GM21723 (cell line): ENCODE data around the gene PRSS56.

Experiments used
- ATAC-seq: cut with Tn5 transposase; IDR thresholded peaks from one replicate; pipeline ENCODE4 v1.9.1; 2021; ENCODE audit warnings: mild to moderate bottlenecking, moderate library complexity; ENCODE audit not compliant: unreplicated experiment

PRSS56 gene

DNA sequence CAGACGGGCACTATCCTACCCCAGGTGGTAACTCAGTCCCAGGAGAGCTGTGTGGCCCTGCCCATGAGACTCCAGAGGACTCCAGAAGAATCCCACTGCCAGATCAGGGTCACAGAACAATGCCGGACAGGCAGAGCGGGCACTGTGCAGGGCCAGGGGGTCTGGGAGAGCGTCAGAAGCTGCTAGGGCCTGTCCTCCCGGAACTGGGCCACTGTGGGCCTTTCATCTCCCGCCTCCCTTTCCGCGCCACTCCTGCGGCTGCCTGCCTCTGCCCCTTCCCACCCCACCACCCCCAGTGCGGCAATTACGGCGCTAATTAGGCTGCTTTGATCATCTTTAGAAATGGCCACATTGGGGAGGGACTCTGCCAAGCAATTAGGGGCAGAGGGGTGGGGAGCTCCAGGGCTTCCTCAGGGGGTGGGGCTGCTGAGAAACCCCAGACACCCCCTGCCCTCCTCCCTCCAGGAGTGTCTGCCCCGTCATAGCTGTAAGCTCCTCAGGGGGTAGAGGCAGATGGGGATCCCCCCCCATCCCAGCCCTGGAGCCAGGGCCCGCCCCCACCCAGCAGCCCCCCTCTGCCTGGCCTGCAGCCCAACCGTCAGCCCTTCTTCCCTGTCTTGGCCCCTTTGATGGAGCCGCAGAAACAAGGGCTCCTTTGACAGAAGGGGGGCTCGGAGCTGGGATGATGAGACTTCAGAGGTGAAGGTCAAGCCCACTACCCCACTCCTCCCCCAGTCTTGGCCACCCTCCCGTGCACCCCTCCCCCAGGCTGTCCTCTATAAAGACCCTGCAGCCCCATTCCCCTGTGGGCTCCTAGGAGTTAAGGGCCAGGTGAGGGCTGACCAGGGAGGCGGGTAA is at the start of gene PRSS56:
PRSS56 (plus strand) TSS at position 808 of the 858 bp plus-strand sequence. CDS start 211 bp downstream, outside the sequence.
- ATAC-seq: no peak

DNA sequence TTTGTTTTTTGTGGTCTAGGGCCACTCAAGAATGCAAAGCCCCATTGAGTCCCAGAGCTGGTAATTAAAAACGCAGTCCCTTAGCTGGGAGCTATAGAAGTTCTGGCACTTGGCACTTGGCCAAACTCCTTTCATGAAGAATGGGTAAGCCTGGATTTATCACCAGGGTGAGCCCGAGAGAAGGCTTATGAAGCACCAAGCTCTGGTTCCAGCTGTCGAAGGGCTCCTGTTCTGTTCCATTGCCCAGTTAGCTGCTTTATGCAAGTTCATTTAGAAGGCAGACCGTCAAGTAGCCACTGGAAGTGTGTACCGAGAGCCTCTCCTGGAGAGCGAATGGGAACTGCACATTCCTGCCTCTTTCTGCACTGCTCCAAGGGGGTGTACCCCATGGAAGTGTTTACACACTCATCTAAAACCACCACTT is 46.7 kb upstream of the PRSS56 start:
- ATAC-seq: no peak

DNA sequence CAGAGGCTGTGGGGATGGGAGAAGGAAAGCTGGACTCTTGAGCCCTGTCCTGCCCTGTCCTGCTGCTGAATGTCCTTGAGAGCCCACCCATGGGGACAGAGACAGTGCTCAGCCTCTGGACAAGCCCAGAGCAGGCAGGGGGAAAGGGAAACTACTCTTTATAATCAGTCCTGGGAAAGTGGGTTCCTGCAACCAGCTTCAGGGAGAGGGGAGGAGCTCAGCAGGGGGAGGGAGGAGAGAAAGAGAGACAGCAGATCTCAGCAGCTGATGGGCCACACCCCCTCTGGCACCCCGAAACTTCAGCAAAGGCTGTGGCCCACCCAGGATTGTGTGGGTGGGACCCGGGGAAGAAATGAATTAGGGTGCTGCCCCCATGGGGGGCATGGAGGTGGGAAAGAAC is 44.1 kb upstream of the PRSS56 start:
- no peak for ATAC-seq

DNA sequence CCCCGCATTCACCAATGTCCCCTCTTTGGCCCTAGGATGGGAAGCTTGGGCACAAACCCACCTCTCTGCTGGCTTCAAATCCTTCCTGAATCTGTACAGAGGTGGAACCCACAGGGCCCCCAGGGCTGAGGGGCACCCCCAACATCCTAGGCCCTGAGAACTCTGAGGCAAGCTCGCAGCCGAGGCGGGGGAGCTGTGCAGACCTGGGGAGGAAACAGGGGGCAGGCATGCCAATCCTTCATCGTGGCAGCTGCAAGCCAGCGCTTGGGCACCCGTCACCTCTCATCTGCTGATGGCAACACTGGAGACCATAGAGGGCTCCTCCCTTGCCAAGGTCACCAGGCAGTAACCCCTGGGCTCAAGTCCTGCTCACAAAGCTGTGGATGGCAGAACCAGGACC is 43.4 kb upstream of the PRSS56 start:
- no peak for ATAC-seq

DNA sequence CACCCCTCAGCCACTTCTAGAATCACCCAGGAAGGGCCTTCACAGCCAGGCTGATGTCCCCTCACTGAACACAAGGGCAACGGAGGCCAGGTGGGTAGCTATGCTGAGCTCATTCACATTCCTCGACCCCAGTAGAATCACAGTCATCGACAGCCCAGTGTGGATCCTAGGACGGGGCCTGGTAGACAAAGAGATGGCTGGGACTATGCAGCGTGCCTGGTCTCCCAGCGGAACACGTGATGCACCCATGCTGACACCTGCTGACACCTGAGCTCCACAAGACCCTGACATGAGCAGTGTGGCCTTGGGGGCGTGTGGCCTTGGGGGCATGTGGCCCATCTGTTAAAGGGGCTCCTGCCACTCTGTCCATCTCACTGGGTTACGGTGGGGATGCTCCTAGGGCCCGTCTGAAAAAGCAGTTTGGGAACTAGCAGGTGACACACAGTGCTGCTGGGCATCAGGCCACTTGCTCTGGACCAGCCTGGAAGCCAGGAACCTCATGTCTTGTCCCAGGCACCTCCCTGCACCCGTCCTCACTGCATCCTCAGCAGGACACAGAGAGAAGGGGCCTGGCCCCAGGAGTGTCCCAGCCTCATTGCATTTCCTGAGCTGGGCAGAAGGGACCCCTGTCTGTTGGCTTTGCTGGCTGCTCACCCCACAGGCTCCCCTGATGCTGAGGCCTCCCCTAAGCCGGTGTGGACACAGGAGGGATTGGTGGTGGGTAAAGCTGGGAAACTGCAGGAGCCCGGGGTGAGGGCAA is 42.3 kb upstream of the PRSS56 start:
- no peak for ATAC-seq

DNA sequence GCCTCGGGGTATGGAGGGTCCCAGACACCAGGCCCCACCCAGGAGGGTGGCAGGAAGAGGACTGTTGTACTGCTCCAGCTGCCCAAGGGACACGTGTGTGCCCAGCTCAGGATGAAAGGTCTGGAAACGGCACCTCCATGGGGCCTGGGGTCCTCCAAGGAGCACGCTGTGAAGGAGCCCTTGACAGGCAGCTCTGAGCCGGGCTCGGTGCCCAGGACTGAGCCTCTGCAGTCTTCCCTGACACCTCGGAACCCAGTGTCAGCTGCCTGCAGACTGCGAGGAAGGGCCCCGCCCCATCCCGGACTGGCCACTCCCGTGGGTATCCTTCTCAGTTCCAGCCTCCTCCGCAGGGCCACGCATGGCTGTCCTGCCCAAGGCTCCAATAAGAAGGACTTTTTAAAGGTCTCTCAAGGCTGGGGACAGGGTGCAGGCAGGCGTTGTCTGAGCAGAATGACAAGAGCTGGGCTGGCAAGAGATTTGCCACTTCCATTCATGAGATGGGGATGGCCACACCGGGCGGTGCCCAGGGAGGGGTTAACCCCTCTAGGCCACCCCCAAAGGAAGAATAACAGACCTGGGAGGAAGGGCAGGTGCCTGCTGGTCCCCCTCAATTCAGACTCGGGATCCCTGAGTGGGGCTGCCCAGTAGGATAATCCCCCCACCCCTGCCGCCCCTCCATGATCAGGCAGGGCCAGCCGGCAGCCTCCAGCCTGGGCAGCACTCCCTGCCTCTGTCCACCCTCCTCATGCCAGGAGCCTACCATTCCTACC is 41.4 kb upstream of the PRSS56 start:
- ATAC-seq: no peak

DNA sequence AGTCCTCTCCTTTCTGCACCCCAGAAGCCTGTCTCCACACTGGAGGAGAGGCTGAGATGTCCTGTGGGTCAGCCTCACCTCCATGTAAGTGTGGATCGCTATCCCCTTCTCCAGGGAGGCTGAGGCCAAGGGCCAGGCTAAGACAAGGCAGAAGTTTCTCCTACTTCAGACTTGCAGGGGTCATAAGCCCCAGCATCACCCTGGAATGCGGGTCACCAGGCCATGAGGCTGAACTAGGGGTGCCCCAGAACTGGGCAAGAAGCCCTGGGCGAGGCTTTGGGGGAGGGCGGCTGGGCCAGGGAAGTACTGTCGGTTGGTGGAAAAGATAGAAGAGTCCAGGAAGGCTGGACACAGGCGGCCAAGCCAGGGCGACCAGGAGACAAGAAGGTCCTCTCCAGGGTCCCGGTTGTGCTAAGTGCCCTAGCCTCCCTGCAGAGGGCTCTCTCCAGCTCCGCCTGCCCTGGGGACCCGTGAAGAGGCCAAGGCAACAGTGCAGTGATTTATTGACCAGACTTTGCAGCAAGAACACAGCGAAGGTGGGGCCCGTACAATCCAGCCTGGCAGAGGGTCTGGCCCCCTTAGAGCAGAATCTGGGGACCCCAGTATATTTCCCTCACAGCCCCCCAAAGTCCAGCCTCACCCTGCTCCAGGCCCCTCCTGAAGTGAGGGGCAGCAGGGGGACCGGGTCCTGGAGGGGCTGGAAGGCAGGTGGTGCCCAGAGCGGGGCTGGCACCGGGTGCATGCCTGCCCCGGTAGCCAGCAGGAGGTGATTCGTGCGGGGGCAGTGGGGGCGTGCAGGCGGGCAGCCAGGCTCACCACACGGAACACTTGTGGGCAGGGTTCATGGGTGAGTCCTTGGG is 40.6 kb upstream of the PRSS56 start:
- no peak for ATAC-seq

DNA sequence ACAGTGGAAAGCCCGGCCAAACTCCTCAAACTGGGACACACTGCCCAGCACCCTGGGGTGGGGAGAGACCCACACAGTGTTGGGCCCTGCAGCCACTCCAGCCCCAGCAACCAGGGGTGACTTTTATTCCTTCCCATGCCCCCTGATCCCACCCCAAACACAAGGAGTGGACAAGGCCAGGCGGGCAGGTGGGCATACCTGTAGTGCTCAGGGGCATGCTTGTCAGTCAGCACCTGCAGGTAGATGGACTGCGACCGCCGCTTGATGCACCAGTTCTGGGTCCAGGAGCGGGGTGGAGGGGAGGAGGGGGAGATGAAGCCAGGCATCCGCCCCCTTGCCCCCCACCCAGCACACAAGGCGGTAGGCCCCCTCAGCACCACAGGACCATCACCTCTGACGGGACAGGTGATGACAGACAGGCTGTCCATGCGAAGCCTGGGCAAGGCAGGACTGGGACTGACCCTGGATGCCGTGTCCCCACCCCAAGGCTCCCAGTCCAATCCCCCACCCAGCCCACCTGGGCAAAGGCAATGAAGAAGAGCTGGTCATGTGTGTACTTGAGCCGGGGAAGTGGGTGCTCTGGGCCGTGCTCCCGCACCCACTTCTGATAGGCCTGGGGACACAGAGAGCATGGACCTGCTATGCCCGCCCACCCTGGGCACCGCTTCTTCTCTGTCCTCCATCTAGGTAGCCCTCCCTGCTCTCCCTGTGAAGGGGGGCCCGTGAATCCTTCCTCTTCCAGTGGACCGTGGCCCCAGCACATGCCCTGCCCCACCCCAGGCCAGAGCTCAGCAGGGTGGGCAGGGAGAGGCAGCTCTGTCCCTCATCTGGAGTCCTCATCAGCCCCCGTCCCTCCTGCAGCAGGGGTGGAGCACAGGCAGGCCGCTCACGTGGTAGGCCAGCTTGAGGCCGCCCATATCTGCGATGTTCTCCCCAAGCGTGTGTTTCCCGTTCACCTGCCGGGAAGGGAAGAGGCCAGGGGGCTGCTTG is 39.7 kb upstream of the PRSS56 start:
- ATAC-seq: no peak

DNA sequence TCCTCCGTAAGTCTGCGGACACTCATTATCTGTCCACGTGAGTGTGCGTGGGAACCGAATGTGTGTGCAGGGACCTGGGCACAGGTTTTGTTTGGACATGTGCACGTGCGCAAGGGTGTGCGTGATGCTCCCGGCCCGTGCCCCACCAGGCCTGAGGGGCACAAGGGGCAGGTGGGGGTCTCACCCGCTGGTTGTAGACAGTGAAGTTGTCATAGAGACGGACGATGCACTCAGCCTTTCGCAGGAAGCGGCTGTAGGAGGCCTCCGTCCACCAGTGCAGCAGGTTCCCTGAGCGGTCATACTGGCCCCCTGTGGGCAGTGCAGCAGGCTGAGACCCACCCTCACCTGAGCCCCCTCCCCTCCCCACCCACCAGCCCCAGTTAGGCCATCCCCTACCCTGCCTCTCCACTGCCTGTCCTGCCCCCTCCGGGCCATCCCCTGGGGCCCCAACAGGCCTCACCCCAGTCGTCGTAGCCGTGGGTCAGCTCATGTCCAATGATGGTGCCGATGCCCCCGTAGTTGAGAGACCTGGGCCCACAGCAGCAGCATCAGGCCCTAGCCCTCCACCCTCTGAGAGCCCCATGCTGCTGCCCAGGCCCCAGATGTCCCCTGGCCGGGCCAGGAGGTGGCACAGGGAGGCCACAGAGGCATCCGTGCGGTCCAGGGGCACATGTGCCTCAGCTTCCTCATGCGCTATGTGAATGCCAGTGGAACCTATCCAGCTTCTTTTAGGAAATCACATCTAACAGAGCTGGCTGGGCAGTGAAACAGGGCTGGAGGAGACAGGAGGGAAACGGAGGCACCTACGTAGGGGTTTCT is 38.7 kb upstream of the PRSS56 start:
- no peak for ATAC-seq

DNA sequence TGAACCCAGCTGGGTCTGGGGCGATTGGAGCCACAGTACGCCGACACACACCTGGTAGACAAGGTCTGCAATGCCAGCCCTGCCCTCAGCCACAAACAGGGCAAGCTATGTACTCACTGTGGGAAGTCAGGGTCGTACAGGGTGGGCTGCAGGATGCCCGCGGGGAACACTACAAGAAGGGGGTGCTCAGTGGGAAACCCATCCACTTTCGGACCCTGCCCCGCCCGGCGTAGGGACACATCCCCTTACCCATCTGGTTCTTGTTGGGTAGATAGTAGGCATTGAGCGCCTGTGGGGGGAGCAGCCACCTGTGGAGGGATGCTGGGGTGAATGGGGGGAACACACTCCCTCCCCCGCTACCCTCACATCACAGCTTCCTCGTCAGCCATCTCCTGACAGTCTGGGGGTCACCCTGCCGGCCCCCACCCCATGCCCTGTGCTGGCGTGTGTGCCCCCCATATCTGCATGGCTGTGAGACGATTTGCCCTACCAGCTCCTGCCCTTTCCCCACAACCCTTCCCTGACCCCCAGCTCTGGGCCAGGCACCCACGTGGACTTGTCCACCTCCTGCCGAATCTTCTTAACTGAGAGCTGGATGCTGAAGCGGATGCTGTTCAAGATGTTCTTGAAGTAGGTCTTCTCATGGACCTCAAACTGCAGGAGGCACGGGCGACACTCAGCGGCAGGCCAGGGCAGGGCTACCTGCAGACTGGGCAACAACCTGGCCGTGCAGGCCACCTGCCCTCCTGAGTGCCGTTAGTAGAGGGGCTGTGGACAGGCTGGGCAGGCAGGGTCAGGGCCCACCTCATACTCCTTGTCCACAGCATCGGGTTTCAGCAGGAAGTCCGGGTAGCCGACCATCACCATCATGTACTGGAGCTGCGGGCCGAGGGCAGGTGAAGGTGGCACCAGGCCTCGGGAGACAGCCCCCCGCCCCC is 37.6 kb upstream of the PRSS56 start:
- ATAC-seq: no peak

DNA sequence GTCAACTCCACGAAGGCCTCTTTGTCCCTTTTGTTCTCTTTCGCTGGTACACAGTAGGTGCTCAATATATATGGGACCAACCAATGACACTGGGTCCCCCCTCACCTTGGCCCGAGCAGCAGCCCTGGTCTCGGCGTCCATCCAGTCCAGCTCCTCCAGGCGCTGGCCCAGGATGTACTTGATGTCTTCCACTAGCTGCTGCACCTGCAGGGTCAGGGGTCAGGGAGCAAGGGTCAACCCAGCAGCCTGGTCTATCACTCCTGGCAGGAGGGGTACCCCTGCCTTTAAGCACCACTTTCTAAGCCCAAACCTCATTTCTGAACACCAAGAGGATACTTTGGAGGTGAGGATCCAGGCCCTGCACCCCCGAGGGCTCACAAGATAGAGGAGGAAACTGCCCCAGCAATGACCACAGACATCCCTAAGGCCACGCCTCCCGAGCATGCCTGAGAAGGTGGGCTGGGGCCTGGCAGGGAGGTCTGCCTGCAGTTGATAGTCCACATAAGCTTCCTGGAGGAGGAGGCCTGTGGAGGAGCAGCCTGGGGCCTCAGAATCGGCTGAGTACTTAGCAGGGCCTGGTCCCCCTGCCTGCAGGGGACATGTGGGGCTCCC is 36.8 kb upstream of the PRSS56 start:
- ATAC-seq: no peak

DNA sequence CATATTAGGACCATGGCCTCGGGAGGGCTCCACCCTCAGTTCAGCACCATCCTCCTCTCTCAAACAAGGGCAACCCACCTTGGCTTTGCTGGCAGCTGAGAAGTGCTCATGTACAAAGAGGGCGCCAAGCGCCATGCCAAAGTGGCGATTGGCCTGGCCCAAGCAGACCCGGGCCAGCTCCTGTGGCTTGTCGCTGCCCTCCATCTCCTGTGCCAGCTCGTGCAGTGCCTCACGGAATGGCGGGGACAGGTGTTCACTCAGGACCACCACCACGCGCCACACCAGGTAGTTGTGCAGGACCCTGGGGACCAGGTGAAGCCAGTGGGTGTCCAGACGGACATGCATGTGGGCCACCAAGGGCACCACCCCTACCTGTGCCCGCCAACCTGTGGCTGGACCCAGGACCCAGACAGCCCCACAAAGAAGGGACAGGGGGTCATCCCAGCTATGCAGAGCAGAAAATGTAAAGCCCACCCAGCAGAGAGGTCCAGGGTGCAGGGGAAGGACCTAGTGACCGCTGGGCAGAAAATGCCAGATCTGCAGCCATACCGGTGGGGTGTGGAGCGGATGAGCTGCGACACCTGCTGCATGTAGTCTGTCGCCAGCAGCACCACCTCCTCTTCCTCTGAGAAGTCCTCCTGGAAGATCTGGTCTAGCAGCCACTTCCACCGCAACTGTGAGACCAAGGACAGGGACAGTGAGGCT is 36.1 kb upstream of the PRSS56 start:
- no peak for ATAC-seq

DNA sequence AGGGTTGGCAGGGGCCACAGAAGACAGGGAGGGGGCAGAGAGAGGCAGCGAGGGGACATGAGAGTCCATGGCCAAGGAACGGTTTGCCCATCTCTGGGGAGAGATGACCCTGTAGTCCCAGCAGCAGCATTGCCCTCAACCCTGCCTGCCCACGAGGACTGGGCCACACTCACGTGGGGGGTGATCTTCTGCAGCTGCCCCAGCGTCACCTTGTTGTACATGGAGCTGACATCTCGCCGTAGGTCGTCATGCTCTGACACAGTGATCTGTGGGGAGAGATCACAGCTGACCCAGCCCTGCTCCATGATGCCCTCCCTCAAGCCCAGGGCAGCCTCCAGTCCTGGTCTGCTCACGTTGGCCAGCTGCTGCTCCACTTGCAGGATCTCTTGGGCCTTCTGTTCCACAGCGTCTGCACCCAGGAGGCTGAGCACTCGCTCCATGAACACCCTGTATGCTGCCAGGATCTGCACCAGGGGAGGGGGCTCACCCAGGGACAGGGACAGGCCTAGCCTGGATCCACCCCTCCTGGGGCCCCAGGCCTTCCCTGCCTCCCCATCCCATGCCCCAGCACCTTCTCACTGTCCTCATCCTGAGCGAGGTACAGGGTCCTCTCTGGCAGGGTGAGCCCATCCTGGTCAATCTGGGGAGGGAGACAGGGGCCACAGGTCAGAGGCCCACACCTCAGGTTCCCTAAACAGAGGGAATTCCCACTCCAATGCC is 35.4 kb upstream of the PRSS56 start:
- ATAC-seq: no peak

DNA sequence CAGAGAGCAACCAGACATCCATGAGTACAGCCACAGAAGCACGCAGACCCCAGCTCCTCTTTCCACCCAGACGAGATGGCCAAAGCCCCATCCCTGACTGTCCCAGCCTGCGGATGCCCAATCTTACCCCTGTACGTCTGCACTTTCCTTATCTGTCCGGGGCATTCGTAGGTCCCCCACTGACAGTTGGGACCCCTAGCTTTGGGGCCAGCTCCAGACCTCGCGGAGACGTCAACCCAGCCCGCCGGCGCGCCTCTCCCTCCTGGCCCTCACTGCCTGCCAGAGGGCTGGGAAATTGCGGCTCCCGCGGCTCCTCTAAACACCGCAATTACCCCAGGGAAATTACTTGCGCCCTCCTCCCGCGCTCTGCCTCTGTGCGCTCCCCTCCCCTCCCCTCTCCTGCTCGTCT is 34.8 kb upstream of the PRSS56 start:
- no peak for ATAC-seq

DNA sequence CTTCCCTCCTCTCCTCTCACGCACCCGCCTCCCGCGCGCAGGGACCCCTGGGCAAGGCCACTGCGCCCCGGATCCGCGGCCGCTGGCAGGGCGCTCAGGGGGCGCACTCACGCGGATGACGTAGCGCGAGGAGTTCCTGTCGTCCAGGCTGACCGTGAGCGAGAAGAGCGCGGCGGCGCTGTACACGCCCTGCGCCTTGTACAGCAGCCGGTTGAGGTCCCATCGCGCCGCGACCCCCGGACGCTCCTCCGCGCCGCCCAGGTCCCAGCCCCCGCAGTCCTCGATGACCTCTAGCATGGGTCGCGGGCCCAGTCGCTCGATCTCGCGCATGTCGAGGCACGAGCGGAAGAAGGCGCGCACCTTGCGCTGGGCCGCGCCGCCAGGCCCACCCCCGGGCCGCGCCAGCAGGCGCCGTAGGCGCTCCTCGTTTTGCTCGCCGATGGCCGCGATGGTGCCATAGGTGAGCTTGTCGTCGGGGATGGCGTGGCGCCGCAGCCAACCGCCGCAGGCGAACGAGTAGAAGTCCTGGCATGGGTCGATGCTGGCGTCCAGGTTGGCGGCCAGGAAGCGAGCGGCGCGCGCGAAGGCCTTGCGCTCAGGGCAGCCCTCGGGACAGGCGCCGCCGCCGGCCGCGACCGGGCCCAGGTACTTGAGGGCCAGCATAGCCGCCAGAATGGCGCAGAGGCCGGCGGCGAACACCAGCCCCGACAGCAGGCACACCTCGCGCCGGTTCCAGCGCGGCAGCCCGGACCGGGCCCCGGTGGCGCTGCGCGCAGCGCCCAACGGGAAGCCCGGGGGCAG is 34.2 kb upstream of the PRSS56 start:
- ATAC-seq: no peak
